ENCODE data around the gene SLCO2B1.

Gene SLCO2B1

DNA sequence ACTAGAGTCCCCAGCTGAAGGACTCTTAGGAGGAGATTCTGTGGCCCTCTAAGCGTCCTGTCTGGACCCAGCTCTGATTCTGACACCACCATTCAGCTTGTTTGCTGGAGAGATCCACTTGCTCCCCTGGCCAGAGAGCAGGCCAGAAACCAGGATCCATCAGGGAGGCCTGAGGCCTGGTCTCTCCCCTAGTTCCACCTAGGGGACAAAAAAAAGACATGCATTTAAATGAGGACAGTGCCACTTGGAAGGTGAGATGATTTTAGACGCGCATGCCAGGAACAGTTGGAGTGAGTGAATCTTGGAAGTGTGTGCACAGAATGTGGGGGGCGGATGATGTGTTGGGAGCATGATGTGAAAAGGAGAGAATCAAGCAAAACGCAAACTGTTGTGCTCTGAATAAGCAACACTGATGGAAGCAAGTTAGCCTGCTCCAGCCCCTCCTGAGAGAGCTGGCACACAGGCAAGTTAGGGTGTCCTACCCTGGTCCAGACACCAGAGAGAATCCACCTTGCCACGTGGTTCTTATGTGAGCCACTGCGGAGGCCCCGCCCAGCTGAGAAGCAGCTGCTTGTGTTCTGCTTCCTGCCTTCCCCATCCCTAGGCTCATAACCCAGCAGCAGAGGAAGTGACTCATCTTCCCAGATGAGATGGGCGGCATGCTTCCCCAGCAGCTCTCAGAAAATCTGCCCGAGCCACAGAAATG is 8.0 kb upstream of the SLCO2B1 start:
- TF ChIP-seq, protein P1, sequence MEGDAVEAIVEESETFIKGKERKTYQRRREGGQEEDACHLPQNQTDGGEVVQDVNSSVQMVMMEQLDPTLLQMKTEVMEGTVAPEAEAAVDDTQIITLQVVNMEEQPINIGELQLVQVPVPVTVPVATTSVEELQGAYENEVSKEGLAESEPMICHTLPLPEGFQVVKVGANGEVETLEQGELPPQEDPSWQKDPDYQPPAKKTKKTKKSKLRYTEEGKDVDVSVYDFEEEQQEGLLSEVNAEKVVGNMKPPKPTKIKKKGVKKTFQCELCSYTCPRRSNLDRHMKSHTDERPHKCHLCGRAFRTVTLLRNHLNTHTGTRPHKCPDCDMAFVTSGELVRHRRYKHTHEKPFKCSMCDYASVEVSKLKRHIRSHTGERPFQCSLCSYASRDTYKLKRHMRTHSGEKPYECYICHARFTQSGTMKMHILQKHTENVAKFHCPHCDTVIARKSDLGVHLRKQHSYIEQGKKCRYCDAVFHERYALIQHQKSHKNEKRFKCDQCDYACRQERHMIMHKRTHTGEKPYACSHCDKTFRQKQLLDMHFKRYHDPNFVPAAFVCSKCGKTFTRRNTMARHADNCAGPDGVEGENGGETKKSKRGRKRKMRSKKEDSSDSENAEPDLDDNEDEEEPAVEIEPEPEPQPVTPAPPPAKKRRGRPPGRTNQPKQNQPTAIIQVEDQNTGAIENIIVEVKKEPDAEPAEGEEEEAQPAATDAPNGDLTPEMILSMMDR (IDR thresholded peaks at IDR 0.05; ENCODE audit: low read depth, low read length): peak; percentile 19; the same call in 1 of the 2 replicates
- DNase-seq: peak; percentile 95
- no peaks in the 10 kb centered on the region for H3K9me3 ChIP-seq
- H3K27me3 ChIP-seq: no peaks in the 10 kb centered on the region
- peak overlapping the region; percentile 17; the same call in 1 of the 2 replicates for H3K4me3 ChIP-seq (ENCODE audit: low read depth, low read length)
- no peaks in the 10 kb centered on the region for H3K36me3 ChIP-seq
- peaks cover 41% of the 10 kb centered on the region for H3K4me1 ChIP-seq

GRCh38 chr11:75143420-75143731 is 7.5 kb upstream of the SLCO2B1 start:
- H3K4me1 ChIP-seq: peaks cover 46% of the 10 kb centered on the region
- H3K36me3 ChIP-seq: no peaks in the 10 kb centered on the region
- peak overlapping the region; percentile 17; the same call in 1 of the 2 replicates for H3K4me3 ChIP-seq (ENCODE audit: low read depth, low read length)
- TF ChIP-seq, protein P1 (IDR thresholded peaks at IDR 0.05; ENCODE audit: low read depth, low read length): no peak
- no peaks in the 10 kb centered on the region for H3K27me3 ChIP-seq
- DNase-seq: no peak
- no peaks in the 10 kb centered on the region for H3K9me3 ChIP-seq

- H3K9me3 ChIP-seq: no peaks in the 10 kb centered on the region
- H3K4me3 ChIP-seq (ENCODE audit: low read depth, low read length): no peak overlapping the region
- DNase-seq: no peak
- H3K4me1 ChIP-seq: peaks cover 49% of the 10 kb centered on the region
- TF ChIP-seq, protein P1 (IDR thresholded peaks at IDR 0.05; ENCODE audit: low read depth, low read length): no peak
- no peaks in the 10 kb centered on the region for H3K27me3 ChIP-seq
- no peaks in the 10 kb centered on the region for H3K36me3 ChIP-seq
Measured at GRCh38 chr11:75144716-75145014, 6.2 kb upstream of the SLCO2B1 start.

GRCh38 chr11:75145196-75145971 is 5.5 kb upstream of the SLCO2B1 start:
- Histone ChIP-seq H3K4me1 (peaks cover 49% of the 10 kb centered on the region), H3K27me3 (no peaks in the 10 kb centered on the region), H3K4me3 (ENCODE audit: low read depth, low read length) (no peak overlapping the region), H3K9me3 (no peaks in the 10 kb centered on the region), H3K36me3 (no peaks in the 10 kb centered on the region)
- DNase-seq: no peak
- TF ChIP-seq, protein P1 (IDR thresholded peaks at IDR 0.05; ENCODE audit: low read depth, low read length): no peak

- no peaks in the 10 kb centered on the region for H3K27me3 ChIP-seq
- no peaks in the 10 kb centered on the region for H3K36me3 ChIP-seq
- H3K4me1 ChIP-seq: peaks cover 47% of the 10 kb centered on the region
- TF ChIP-seq, protein P1 (IDR thresholded peaks at IDR 0.05; ENCODE audit: low read depth, low read length): no peak
- DNase-seq: no peak
- no peak overlapping the region for H3K4me3 ChIP-seq (ENCODE audit: low read depth, low read length)
- no peaks in the 10 kb centered on the region for H3K9me3 ChIP-seq
Measured at GRCh38 chr11:75145972-75146519, 4.9 kb upstream of the SLCO2B1 start.

- Histone ChIP-seq H3K27me3 (no peaks in the 10 kb centered on the region), H3K36me3 (no peaks in the 10 kb centered on the region)
- TF ChIP-seq, protein P1 (IDR thresholded peaks at IDR 0.05; ENCODE audit: low read depth, low read length): no peak
Measured at GRCh38 chr11:75146711-75147110, 4.2 kb upstream of the SLCO2B1 start.

More at GRCh38 chr11:75146711-75147110, 4.2 kb upstream of the SLCO2B1 start:
- no peak for DNase-seq
- Histone ChIP-seq H3K4me1 (peaks cover 49% of the 10 kb centered on the region), H3K4me3 (ENCODE audit: low read depth, low read length) (no peak overlapping the region), H3K9me3 (no peaks in the 10 kb centered on the region)
